ENCODE measurements around the gene ZC3H18. TPM values are rescaled to one million over a fixed set of nuclear protein-coding genes. Genes with fewer than 3 reads are reported as not detected.

Gene ZC3H18
- total RNA-seq, 1 donor from 2014 or later, result 88.5 TPM

DNA sequence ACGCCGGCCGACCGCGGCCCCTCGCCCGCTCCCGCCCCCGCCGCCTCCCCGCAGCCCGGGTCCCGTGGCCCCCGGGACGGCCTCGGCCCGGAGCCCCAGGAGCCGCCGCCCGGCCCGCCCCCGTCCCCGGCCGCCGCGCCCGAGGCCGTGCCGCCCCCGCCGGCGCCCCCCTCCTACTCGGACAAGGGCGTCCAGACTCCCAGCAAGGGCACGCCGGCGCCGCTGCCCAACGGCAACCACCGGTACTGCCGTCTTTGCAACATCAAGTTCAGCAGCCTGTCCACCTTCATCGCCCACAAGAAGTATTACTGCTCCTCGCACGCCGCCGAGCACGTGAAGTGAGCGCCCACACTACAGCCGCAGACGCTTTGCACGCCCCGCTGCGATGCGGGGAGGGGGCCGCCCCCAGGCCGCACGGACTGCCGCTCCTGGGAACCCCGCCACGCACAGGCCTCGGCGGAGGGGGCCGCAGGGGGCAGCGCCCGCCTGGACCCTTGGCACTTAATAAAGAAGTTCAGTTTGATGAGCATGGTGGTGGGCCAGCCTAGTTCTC lies 35.5 kb upstream of the ZC3H18 start:
- TF ChIP-seq, protein P1, sequence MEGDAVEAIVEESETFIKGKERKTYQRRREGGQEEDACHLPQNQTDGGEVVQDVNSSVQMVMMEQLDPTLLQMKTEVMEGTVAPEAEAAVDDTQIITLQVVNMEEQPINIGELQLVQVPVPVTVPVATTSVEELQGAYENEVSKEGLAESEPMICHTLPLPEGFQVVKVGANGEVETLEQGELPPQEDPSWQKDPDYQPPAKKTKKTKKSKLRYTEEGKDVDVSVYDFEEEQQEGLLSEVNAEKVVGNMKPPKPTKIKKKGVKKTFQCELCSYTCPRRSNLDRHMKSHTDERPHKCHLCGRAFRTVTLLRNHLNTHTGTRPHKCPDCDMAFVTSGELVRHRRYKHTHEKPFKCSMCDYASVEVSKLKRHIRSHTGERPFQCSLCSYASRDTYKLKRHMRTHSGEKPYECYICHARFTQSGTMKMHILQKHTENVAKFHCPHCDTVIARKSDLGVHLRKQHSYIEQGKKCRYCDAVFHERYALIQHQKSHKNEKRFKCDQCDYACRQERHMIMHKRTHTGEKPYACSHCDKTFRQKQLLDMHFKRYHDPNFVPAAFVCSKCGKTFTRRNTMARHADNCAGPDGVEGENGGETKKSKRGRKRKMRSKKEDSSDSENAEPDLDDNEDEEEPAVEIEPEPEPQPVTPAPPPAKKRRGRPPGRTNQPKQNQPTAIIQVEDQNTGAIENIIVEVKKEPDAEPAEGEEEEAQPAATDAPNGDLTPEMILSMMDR (conservative IDR thresholded peaks at IDR 0.05), result no peak
- peak overlapping the region; percentile 67 for H3K27ac Mint-ChIP-seq (ENCODE audit: unreplicated experiment)
- no peak for DNase-seq (ENCODE audit: low read depth, low spot score)
- H3K27me3 Mint-ChIP-seq (ENCODE audit: low read depth), result peaks cover 15% of the 10 kb centered on the region
- peaks cover 12% of the 10 kb centered on the region for H3K4me1 Mint-ChIP-seq
- H3K4me3 Mint-ChIP-seq, result peak overlapping the region; percentile 92
- no peaks in the 10 kb centered on the region for H3K9me3 Mint-ChIP-seq
- H3K36me3 Mint-ChIP-seq (ENCODE audit: low read depth), result peaks cover 2% of the 10 kb centered on the region

DNA sequence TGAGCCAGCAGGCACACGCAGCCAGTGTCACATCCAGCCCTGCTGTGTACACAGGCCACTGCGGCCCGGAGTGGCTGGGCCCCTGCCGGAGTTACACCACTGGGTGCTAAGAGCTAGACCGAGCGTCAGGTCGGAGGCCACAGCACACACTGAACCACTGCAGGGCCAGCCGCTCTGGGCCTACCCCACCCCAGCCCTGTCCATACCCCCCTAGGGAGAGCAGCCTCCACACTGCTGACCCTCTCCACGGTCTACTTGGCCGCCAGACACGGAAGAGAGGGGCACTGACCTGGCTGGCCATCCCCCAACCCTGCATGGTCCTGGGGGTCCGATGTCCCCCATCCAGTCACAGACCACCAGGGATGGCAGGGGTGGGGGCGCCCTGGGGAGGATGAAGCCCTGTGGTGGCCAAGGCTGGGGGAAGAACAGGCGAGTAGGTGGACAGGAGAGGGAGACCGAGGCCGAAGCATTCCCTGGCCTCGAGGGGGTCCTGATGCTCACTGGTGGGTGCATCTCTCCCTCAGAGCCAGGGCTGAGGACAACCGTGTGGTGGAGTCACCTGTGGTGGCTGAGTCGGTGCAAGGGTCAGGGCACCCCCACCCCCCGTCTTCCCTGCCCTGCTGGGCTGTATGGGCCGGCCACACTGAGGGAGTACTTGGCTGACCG lies 34.9 kb upstream of the ZC3H18 start:
- Mint-ChIP-seq H3K27me3 (ENCODE audit: low read depth) (peaks cover 18% of the 10 kb centered on the region), H3K36me3 (ENCODE audit: low read depth) (peaks cover 2% of the 10 kb centered on the region), H3K9me3 (no peaks in the 10 kb centered on the region), H3K4me1 (peaks cover 10% of the 10 kb centered on the region), H3K27ac (ENCODE audit: unreplicated experiment) (no peak overlapping the region), H3K4me3 (peak overlapping the region; percentile 92)
- TF ChIP-seq, protein P1 (conservative IDR thresholded peaks at IDR 0.05), result no peak
- DNase-seq (ENCODE audit: low read depth, low spot score), result no peak

DNA sequence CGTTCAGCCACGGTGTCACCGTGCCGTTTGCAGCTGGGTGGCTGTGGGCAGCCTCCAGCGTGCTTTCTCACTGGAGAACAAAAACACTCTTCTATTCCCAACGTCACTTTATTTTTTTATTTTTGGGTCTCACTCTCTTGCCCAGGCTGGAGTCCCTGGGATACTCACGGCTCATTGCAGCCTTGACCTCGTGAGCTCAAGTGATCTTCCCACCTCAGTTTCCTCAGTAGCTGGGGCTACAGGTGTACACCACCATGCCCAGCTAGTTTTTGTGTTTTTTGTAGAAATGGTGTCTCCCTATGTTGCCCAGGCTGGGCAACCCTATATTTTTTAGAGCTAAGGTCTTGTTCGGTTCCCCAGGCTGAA lies 34.4 kb upstream of the ZC3H18 start:
- H3K36me3 Mint-ChIP-seq (ENCODE audit: low read depth), result peaks cover 2% of the 10 kb centered on the region
- peaks cover 18% of the 10 kb centered on the region for H3K27me3 Mint-ChIP-seq (ENCODE audit: low read depth)
- no peaks in the 10 kb centered on the region for H3K9me3 Mint-ChIP-seq
- DNase-seq (ENCODE audit: low read depth, low spot score), result no peak
- H3K4me3 Mint-ChIP-seq, result peak overlapping the region; percentile 92
- peaks cover 5% of the 10 kb centered on the region for H3K4me1 Mint-ChIP-seq
- TF ChIP-seq, protein P1 (conservative IDR thresholded peaks at IDR 0.05), result no peak
- peak overlapping the region; percentile 78 for H3K27ac Mint-ChIP-seq (ENCODE audit: unreplicated experiment)

DNA sequence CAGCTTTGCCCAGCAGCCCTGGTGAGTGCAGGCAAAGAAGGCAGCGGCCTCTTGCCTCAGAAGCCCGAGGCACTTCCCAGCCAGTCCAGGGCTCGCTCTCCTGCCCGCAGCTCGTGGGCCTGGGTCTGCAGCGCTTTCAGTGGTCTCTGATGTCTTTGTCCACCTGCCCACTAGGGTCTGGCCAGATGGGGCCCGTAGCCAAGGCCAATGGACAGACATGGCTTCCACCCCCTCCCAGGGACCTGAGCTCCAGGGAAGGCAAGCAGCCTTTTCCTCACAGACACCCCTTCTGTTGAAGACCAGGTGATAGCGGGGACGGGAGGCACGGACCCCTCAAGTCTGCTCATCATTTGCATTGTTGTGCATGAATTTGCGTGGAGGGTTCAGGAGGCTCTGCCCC lies 33.7 kb upstream of the ZC3H18 start:
- H3K36me3 Mint-ChIP-seq (ENCODE audit: low read depth), result peaks cover 2% of the 10 kb centered on the region

DNA sequence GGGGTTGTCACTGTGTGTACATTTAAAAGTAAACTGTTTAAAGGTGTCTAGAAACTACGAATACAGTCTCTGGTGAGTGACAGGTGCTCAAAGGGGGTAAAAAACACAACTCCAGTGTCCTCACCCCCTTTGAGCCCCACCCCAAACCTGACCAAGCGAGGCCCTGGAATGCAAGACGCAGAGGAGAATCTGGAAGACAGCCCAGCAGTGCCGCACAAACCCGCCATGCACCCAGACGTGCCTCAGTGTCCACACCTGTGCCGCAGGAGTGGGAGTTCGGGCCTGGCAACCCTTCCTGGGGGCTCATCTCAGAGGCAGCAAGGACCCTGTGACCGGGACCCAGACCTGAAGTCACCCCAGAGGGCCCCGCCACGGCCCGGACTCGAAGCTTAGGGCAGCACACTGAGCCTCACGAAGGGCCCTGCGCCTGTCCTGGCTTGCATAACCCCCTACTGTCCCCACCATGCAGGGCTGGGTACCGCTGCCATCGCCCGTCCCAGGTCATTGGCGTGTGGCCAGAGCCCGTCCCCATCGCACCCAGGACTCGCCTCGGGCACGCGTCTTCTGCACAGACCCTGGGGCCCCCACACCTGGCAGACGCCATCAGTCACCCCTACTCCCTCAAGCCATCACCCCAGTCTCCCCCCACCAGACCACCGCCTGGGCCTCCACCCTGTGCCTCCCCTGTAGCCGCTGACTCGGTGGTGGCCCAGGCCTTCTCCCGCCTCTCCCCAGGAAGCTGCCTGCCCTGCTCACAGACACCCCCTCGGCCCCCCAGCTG lies 33.0 kb upstream of the ZC3H18 start:
- TF ChIP-seq, protein P1 (conservative IDR thresholded peaks at IDR 0.05), result no peak
- Mint-ChIP-seq H3K27me3 (ENCODE audit: low read depth) (peaks cover 18% of the 10 kb centered on the region), H3K4me1 (peaks cover 4% of the 10 kb centered on the region), H3K36me3 (ENCODE audit: low read depth) (peaks cover 2% of the 10 kb centered on the region), H3K4me3 (peak overlapping the region; percentile 92), H3K9me3 (no peaks in the 10 kb centered on the region), H3K27ac (ENCODE audit: unreplicated experiment) (no peak overlapping the region)
- no peak for DNase-seq (ENCODE audit: low read depth, low spot score)

More for the DNA sequence above, 33.7 kb upstream of the ZC3H18 start:
- no peak for DNase-seq (ENCODE audit: low read depth, low spot score)
- Mint-ChIP-seq H3K4me1 (peaks cover 4% of the 10 kb centered on the region), H3K9me3 (no peaks in the 10 kb centered on the region), H3K4me3 (peak overlapping the region; percentile 92), H3K27ac (ENCODE audit: unreplicated experiment) (no peak overlapping the region), H3K27me3 (ENCODE audit: low read depth) (peaks cover 18% of the 10 kb centered on the region)
- TF ChIP-seq, protein P1 (conservative IDR thresholded peaks at IDR 0.05), result no peak

Measured in neural crest cell (in vitro differentiated cells).